CD4-positive, alpha-beta memory T cell (primary cell): ENCODE results near the gene FAM72D. TPM values are rescaled to one million over a fixed set of nuclear protein-coding genes. Genes with fewer than 3 reads are reported as not detected.
"Not testable (repeated sequence)": the region's sequence is repeated elsewhere in the genome, so short reads cannot be mapped to it uniquely, and the experiment has no call there.

ENCODE experiments used
- CTCF ChIA-PET: fragments of 350-600 bp; sonication (Branson Sonifier 250); formaldehyde crosslinking; loops from one replicate; lab custom pipeline; 2021; ENCODE audit warnings: inconsistent platforms; ENCODE audit not compliant: partially characterized antibody; lab: Charles Lee
- POLR2A ChIA-PET: fragments of 350-600 bp; sonication (Branson Sonifier 250); formaldehyde crosslinking; loops from one replicate; lab custom pipeline; 2021; ENCODE audit not compliant: partially characterized antibody; lab: Charles Lee
- DNase-seq, 5 donors: peaks; one replicate each; pipeline versions ENCODE4 v3.0.0 to v3.0.0-alpha.2; 2020 to 2022; ENCODE audit warnings: mixed read lengths in 1 of 5
- H3K27ac ChIP-seq: one replicate; pipeline ENCODE4 v1.7.0; 2013; ENCODE audit warnings: low read depth, low read length
- H3K27me3 ChIP-seq: 2 replicates; pipeline ENCODE4 v1.7.0; 2013; ENCODE audit warnings: mild to moderate bottlenecking, low read length, moderate library complexity; ENCODE audit not compliant: insufficient read depth
- H3K36me3 ChIP-seq: 2 replicates; pipeline ENCODE4 v1.7.0; 2013; ENCODE audit warnings: mild to moderate bottlenecking, low read length, moderate library complexity; ENCODE audit not compliant: insufficient read depth
- H3K4me1 ChIP-seq: 2 replicates; pipeline ENCODE4 v1.7.0; 2013; ENCODE audit warnings: mild to moderate bottlenecking, low read length, moderate library complexity; ENCODE audit not compliant: insufficient read depth
- H3K4me3 ChIP-seq, 2 donors: one replicate each; pipeline ENCODE4 v1.7.0; 2013; ENCODE audit warnings: low read length in 2 of 2, mild to moderate bottlenecking in 1 of 2
- H3K9me3 ChIP-seq, 2 donors: one replicate each; pipeline ENCODE4 v1.7.0; 2013; ENCODE audit warnings: low read length in 2 of 2, control low read depth in 1 of 2; ENCODE audit not compliant: control insufficient read depth in 1 of 2
- H3K27ac Mint-ChIP-seq, 7 donors: one replicate each; pipeline ENCODE4 v1.8.0; 2020 to 2021; ENCODE audit warnings: mixed read lengths in 7 of 7, mild to moderate bottlenecking in 6 of 7, inconsistent platforms in 3 of 7, moderate library complexity in 3 of 7
- H3K27me3 Mint-ChIP-seq, 2 donors: one replicate each; pipeline ENCODE4 v1.8.0; 2020 to 2021; ENCODE audit warnings: mixed read lengths in 2 of 2
- H3K36me3 Mint-ChIP-seq, 2 donors: one replicate each; pipeline ENCODE4 v1.8.0; 2020 to 2021; ENCODE audit warnings: mixed read lengths in 2 of 2, inconsistent platforms in 1 of 2, mild to moderate bottlenecking in 1 of 2
- H3K4me1 Mint-ChIP-seq, 4 donors: one replicate each; pipeline ENCODE4 v1.8.0; 2020 to 2021; ENCODE audit warnings: mixed read lengths in 4 of 4, mild to moderate bottlenecking in 1 of 4
- H3K4me3 Mint-ChIP-seq, 8 donors: one replicate each; pipeline ENCODE4 v1.8.0; 2020 to 2021; ENCODE audit warnings: mixed read lengths in 8 of 8, mild to moderate bottlenecking in 7 of 8, moderate library complexity in 6 of 8, inconsistent platforms in 3 of 8
- H3K9me3 Mint-ChIP-seq, 8 donors: one replicate each; pipeline ENCODE4 v1.8.0; 2020 to 2021; ENCODE audit warnings: mixed read lengths in 8 of 8, mild to moderate bottlenecking in 5 of 8, inconsistent platforms in 3 of 8, moderate library complexity in 1 of 8
- intact Hi-C: fragments of 100-400 bp; cut with micrococcal nuclease; formaldehyde crosslinking; loops from one replicate; pipeline ENCODE4 v1.15.1; 2023
- polyA plus RNA-seq, 2 donors: library from polyadenylated mRNA; unstranded; fragments of 300-500 nt; fragmentation: Illumina TruSeq; gene quantifications; one replicate each; pipeline ENCODE4 v1.2.3, GENCODE V29; 2021
- total RNA-seq, 2 experiments: library from RNA; stranded (reverse); gene quantifications; one replicate each; pipeline ENCODE4 v1.2.3, GENCODE V29; 2021

FAM72D gene
- total and polyA plus RNA-seq, 4 experiments from 2014 or later = not detected

- H3K36me3 ChIP-seq, POLR2A ChIA-PET, intact Hi-C loops, H3K4me1 Mint-ChIP-seq, CTCF ChIA-PET, H3K27me3 ChIP-seq, H3K9me3 Mint-ChIP-seq, H3K9me3 ChIP-seq, H3K27ac ChIP-seq, H3K27me3 Mint-ChIP-seq, H3K27ac Mint-ChIP-seq, H3K36me3 Mint-ChIP-seq, H3K4me1 ChIP-seq, H3K4me3 Mint-ChIP-seq, H3K4me3 ChIP-seq, DNase-seq: not testable (repeated sequence)
These were observed 6.0 kb downstream of the FAM72D start for GRCh38 chr1:145101725-145102124.

- POLR2A ChIA-PET, H3K9me3 Mint-ChIP-seq, intact Hi-C loops, H3K36me3 ChIP-seq, H3K27me3 Mint-ChIP-seq, H3K4me1 Mint-ChIP-seq, CTCF ChIA-PET, H3K4me3 Mint-ChIP-seq, H3K27ac ChIP-seq, H3K4me3 ChIP-seq, DNase-seq, H3K36me3 Mint-ChIP-seq, H3K27ac Mint-ChIP-seq, H3K4me1 ChIP-seq, H3K9me3 ChIP-seq, H3K27me3 ChIP-seq: not testable (repeated sequence)
These were observed 7.5 kb downstream of the FAM72D start for GRCh38 chr1:145103294-145103693.

GRCh38 chr1:145111674-145112073 lies 15.9 kb downstream of the FAM72D start:
- intact Hi-C loops, H3K27me3 Mint-ChIP-seq, H3K4me3 ChIP-seq, H3K27ac ChIP-seq, H3K36me3 Mint-ChIP-seq, H3K4me1 ChIP-seq, CTCF ChIA-PET, H3K9me3 Mint-ChIP-seq, H3K4me3 Mint-ChIP-seq, DNase-seq, H3K36me3 ChIP-seq, H3K27ac Mint-ChIP-seq, POLR2A ChIA-PET, H3K4me1 Mint-ChIP-seq, H3K9me3 ChIP-seq, H3K27me3 ChIP-seq: not testable (repeated sequence)

GRCh38 chr1:145112703-145113102 lies 16.9 kb downstream of the FAM72D start:
- H3K4me1 ChIP-seq, H3K27me3 Mint-ChIP-seq, H3K27ac Mint-ChIP-seq, H3K9me3 Mint-ChIP-seq, H3K4me3 Mint-ChIP-seq, intact Hi-C loops, POLR2A ChIA-PET, H3K4me3 ChIP-seq, H3K36me3 Mint-ChIP-seq, H3K9me3 ChIP-seq, H3K27ac ChIP-seq, H3K27me3 ChIP-seq, H3K4me1 Mint-ChIP-seq, DNase-seq, CTCF ChIA-PET, H3K36me3 ChIP-seq: not testable (repeated sequence)

DNA sequence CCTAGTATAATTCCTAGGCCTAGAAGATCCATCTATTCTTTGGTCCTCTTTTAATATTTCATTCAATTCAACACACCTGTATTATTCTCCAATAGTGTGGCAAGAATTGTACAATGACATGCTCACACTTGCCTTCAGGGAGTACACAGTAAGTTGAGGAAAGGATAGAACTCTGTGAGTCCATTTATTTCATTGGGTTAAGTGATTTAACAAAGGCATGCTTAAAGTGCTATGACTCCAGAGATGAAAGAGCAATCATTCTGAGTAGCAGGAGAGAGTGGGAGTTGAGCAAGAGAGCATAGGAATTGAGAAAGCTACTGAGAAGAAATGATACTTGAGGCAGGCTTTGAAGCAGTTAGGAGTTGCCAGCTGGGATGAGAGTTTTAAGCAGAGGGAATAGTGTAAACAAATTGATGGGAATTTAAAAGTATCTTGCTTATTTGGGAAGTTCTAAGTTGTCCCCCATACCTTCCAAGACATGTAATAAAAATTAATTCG lies 18.8 kb downstream of the FAM72D start:
- H3K36me3 ChIP-seq, intact Hi-C loops, POLR2A ChIA-PET, H3K27ac Mint-ChIP-seq, DNase-seq, CTCF ChIA-PET, H3K4me1 Mint-ChIP-seq, H3K4me3 Mint-ChIP-seq, H3K4me3 ChIP-seq, H3K4me1 ChIP-seq, H3K27ac ChIP-seq, H3K27me3 ChIP-seq, H3K27me3 Mint-ChIP-seq, H3K9me3 Mint-ChIP-seq, H3K36me3 Mint-ChIP-seq, H3K9me3 ChIP-seq: not testable (repeated sequence)

- CTCF ChIA-PET, intact Hi-C loops, H3K27me3 ChIP-seq, H3K27ac ChIP-seq, H3K4me3 Mint-ChIP-seq, H3K27me3 Mint-ChIP-seq, POLR2A ChIA-PET, H3K36me3 Mint-ChIP-seq, H3K4me1 ChIP-seq, H3K9me3 ChIP-seq, H3K36me3 ChIP-seq, H3K27ac Mint-ChIP-seq, H3K4me1 Mint-ChIP-seq, H3K9me3 Mint-ChIP-seq, H3K4me3 ChIP-seq, DNase-seq: not testable (repeated sequence)
These were observed 20.1 kb downstream of the FAM72D start for GRCh38 chr1:145115587-145116493.

DNA sequence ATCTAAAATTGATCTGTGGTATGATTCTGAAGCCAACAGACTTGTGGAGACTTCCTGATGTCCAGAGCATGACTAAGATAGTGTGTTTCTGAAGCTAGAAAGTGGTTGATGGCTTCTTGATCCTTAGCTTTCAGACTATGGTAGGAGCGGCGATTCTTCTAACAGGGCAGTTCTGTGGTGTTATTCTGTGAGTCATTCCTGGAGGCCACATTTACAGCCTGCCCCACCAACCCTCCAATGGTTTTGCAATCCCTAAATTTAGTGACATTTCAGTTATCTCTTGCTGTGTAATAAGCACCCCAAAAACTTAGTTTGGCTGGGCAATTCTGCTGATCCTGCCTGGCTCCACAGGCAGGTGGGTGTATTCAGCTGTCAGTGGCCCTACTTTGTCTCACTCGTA lies 24.1 kb downstream of the FAM72D start:
- CTCF ChIA-PET, H3K4me3 Mint-ChIP-seq, H3K27me3 ChIP-seq, H3K36me3 Mint-ChIP-seq, DNase-seq, intact Hi-C loops, H3K4me1 Mint-ChIP-seq, H3K27ac Mint-ChIP-seq, H3K9me3 Mint-ChIP-seq, H3K36me3 ChIP-seq, H3K27ac ChIP-seq, H3K27me3 Mint-ChIP-seq, POLR2A ChIA-PET, H3K4me3 ChIP-seq, H3K9me3 ChIP-seq, H3K4me1 ChIP-seq: not testable (repeated sequence)
